Esophagus muscularis mucosa (tissue), 4 donors: ENCODE measurements around the gene PLGRKT. TPM values are rescaled to one million over a fixed set of nuclear protein-coding genes. Genes with fewer than 3 reads are reported as not detected.

Source experiments
- DNase-seq: peaks from one replicate; pipeline ENCODE4 v3.0.0-alpha.2; 2017; ENCODE audit errors: extremely low spot score
- H3K27ac ChIP-seq, 4 donors: fragments of 200-600 bp; sonication (generic); replicated peaks in 1 of 4; 1 replicate in 3 of 4; 2 replicates in 1 of 4; pipeline ENCODE4 v1.5.1; 2016 to 2019; ENCODE audit warnings: mild to moderate bottlenecking in 1 of 4
- H3K27me3 ChIP-seq, 4 donors: fragments of 200-600 bp; sonication (generic); one replicate each; pipeline versions ENCODE4 v1.5.1 to v1.6.0; 2016 to 2019
- H3K36me3 ChIP-seq, 4 donors: fragments of 200-600 bp; sonication (generic); one replicate each; pipeline ENCODE4 v1.5.1; 2016 to 2019
- H3K4me1 ChIP-seq, 4 donors: fragments of 200-600 bp; sonication (generic); one replicate each; pipeline ENCODE4 v1.5.1; 2016 to 2019
- H3K4me3 ChIP-seq, 4 donors: fragments of 200-600 bp; sonication (generic); 1 replicate in 2 of 4; 2 replicates in 2 of 4; pipeline ENCODE4 v1.5.1; 2016 to 2019; ENCODE audit warnings: mild to moderate bottlenecking in 4 of 4, moderate library complexity in 1 of 4
- H3K9me3 ChIP-seq, 4 donors: fragments of 200-600 bp; sonication (generic); 1 replicate in 3 of 4; 2 replicates in 1 of 4; pipeline ENCODE4 v1.5.1; 2016 to 2019
- EP300 ChIP-seq: sonication (generic); formaldehyde crosslinking; IDR thresholded peaks from one replicate; pipeline ENCODE4 v1.6.1; 2017; ENCODE audit warnings: antibody characterized with exemption
- POLR2A ChIP-seq: fragments of 450-650 bp; IDR thresholded peaks from one replicate; pipeline ENCODE4 v1.6.1; 2017; ENCODE audit warnings: antibody characterized with exemption, moderate library complexity, mild to moderate bottlenecking, low read depth
- POLR2AphosphoS5 ChIP-seq, 2 donors: sonication (generic); formaldehyde crosslinking; IDR thresholded peaks; one replicate each; pipeline ENCODE4 v1.6.1; 2017; ENCODE audit warnings: antibody characterized with exemption in 2 of 2
- intact Hi-C: fragments of 100-400 bp; cut with DNase I; formaldehyde crosslinking; loops from one replicate; pipeline ENCODE4 v1.15.1; 2023
- small RNA-seq, 3 donors: library from RNA; depleted of rRNA; stranded (forward); fragments of <200 nt; gene quantifications; one replicate each; pipeline ENCODE3, GENCODE V24; 2016
- total RNA-seq, 4 donors: library from RNA; depleted of rRNA; stranded (reverse); fragments of >200 nt; gene quantifications; one replicate each; pipeline versions ENCODE4 v1.1.0 to v1.2.1, GENCODE V29; 2016
- TF ChIP-seq, protein P1 (sequence below), 3 experiments: fragments of 200-600 bp in 2 of 3; fragments of 450-650 bp in 1 of 3; sonication (generic) in 2 of 3; IDR thresholded peaks; one replicate each; pipeline ENCODE4 v1.5.1; 2017 to 2019; ENCODE audit warnings: antibody characterized with exemption in 3 of 3, mild to moderate bottlenecking in 2 of 3, moderate library complexity in 1 of 3

PLGRKT gene
- total RNA-seq, 4 donors from 2014 or later: 11.1 to 18.3 (median 11.7) TPM

DNA sequence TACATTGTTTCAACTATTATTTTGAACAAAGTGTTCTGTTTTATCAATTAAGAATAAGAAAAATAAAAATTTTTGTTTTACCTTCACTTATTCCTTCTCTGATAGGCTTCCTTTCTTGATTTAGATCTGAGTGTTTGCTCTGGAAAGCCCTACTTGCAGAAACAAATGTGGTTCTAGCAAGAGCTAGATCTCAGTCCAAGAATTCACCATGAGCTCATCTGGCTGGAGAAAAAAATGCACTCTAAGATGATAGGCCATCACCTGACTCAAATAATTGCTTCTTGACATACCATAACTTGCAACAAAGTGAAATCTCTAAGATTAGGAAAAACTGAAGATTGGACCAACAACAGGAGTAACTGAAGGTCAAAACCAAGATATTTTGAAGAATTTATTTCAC is 126.9 kb downstream of the PLGRKT start:
- H3K36me3 ChIP-seq: no peaks in the 10 kb centered on the region
- DNase-seq: no peak
- intact Hi-C loops: no loop called here
- H3K27ac ChIP-seq: no peak overlapping the region
- H3K9me3 ChIP-seq: peaks cover 0 to 16% (median 12%) of the 10 kb centered on the region in 4 donors
- no peak overlapping the region for H3K4me3 ChIP-seq
- no peaks in the 10 kb centered on the region for H3K4me1 ChIP-seq
- TF ChIP-seq POLR2A: no peak
- TF ChIP-seq EP300: no peak
- TF ChIP-seq POLR2AphosphoS5 (IDR thresholded peaks at IDR 0.05): no peak
- TF ChIP-seq, protein P1, sequence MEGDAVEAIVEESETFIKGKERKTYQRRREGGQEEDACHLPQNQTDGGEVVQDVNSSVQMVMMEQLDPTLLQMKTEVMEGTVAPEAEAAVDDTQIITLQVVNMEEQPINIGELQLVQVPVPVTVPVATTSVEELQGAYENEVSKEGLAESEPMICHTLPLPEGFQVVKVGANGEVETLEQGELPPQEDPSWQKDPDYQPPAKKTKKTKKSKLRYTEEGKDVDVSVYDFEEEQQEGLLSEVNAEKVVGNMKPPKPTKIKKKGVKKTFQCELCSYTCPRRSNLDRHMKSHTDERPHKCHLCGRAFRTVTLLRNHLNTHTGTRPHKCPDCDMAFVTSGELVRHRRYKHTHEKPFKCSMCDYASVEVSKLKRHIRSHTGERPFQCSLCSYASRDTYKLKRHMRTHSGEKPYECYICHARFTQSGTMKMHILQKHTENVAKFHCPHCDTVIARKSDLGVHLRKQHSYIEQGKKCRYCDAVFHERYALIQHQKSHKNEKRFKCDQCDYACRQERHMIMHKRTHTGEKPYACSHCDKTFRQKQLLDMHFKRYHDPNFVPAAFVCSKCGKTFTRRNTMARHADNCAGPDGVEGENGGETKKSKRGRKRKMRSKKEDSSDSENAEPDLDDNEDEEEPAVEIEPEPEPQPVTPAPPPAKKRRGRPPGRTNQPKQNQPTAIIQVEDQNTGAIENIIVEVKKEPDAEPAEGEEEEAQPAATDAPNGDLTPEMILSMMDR (IDR thresholded peaks at IDR 0.05): no peak
- no peaks in the 10 kb centered on the region for H3K27me3 ChIP-seq

Small RNA genes within 50 kb of the gene (small RNA-seq; reads per million reads assigned to genes)
- gene AL135786.1 (0 reads per million in 3 donors), gene HMGN2P31 (0 reads per million in 3 donors)

Other genes starting within 250 kb of the PLGRKT start
- gene INSL4, start 206.5 kb downstream of the PLGRKT start, total RNA-seq: not detected
- gene RLN2, start 133.2 kb downstream of the PLGRKT start, total RNA-seq: not detected
- gene RLN1, start 98.0 kb downstream of the PLGRKT start, total RNA-seq: not detected
- 1 to 10 TPM in 3 of 4 donors, under 1 TPM in 1; 0.65 to 4.5 (median 2.6) TPM for gene CD274, start 12.6 kb upstream of the PLGRKT start, total RNA-seq
- 1 to 10 TPM; 2.5 to 4.2 (median 2.9) TPM for gene PDCD1LG2, start 72.6 kb upstream of the PLGRKT start, total RNA-seq
- 10 to 100 TPM; 51.6 to 64.9 (median 57.4) TPM for gene RIC1, start 191.2 kb upstream of the PLGRKT start, total RNA-seq